ENCODE measurements around the gene FAM8A1. TPM values are rescaled to one million over a fixed set of nuclear protein-coding genes. Genes with fewer than 3 reads are reported as not detected.
A peak's percentile ranks its signal among the peaks of the same experiment; 100 is the strongest.
"Not testable (repeated sequence)": the region's sequence is repeated elsewhere in the genome, so short reads cannot be mapped to it uniquely, and the experiment has no call there.

The FAM8A1 gene
- total RNA-seq, 1 experiment from 2014 or later = 13.4 TPM

- POLR2A ChIA-PET = no interaction called here
Observed at GRCh38 chr6:17577059-17577458, 23.0 kb upstream of the FAM8A1 start.

GRCh38 chr6:17580518-17581048 lies 19.5 kb upstream of the FAM8A1 start:
- DNase-seq (ENCODE audit: low read depth, low spot score) (no peak), ATAC-seq (no peak)
- intact Hi-C loops (cut with micrococcal nuclease) = loop anchor here (5.0 to 10.0 kb wide), 2 partner anchors 306 to 922 kb away; no protein-coding TSS in a partner anchor
- H3K9me3 ChIP-seq (ENCODE audit: control insufficient read depth in 1 of 2, insufficient read depth in 1 of 2, low read depth in 1 of 2, low read length in 2 of 2) = peaks cover 4 to 5% of the 10 kb centered on the region in 2 experiments; a peak in 2 of 4 replicates
- H3K9me2 ChIP-seq (ENCODE audit: insufficient read depth) = no peaks in the 10 kb centered on the region
- ChIA-PET CTCF (no interaction called here), POLR2A (no interaction called here), RAD21 (ENCODE audit: low non-redundant PET in 1 of 2, low total read pairs in 2 of 2, uncharacterized antibody in 2 of 2, unreplicated experiment in 2 of 2) (no interaction called here)
- H3K9ac ChIP-seq (ENCODE audit: low read length) = no peak overlapping the region
- no peaks in the 10 kb centered on the region for H3K36me3 ChIP-seq (ENCODE audit: control insufficient read depth in 1 of 2, insufficient read depth in 2 of 2, low read length in 2 of 2)
- no peaks in the 10 kb centered on the region for H3K27me3 ChIP-seq (ENCODE audit: insufficient read depth, low read length)
- no peak overlapping the region for H3K27ac ChIP-seq (ENCODE audit: low read depth, low read length)
- no peaks in the 10 kb centered on the region for H3K79me2 ChIP-seq (ENCODE audit: insufficient read depth, low read length)
- H3K4me2 ChIP-seq (ENCODE audit: low read length) = no peak overlapping the region
- TF ChIP-seq ZNF274 (IDR thresholded peaks at IDR 0.05; ENCODE audit: low read depth, low read length) (no peak), ATF3 (IDR thresholded peaks at IDR 0.05) (no peak), EZH2 (IDR thresholded peaks at IDR 0.05) (no peak), CEBPB (IDR thresholded peaks at IDR 0.05; ENCODE audit: low read depth) (no peak), FOSL1 (IDR thresholded peaks at IDR 0.05; ENCODE audit: low read depth) (no peak)
- no peak overlapping the region for H2AFZ ChIP-seq (ENCODE audit: low read depth, low read length, poor library complexity, severe bottlenecking)
- H4K20me1 ChIP-seq (ENCODE audit: insufficient read depth) = no peaks in the 10 kb centered on the region
- peaks cover 0 to under 1% of the 10 kb centered on the region in 2 experiments; a peak in 2 of 4 replicates for H3K4me1 ChIP-seq (ENCODE audit: control insufficient read depth in 1 of 2, insufficient read depth in 2 of 2, low read length in 2 of 2)
- no TSS peak for BruUV-seq (replicated peaks)
- H3K4me3 ChIP-seq (replicated peaks in 1 of 2; ENCODE audit: low read depth in 1 of 2, low read length in 2 of 2) = no peak overlapping the region

More at GRCh38 chr6:17577059-17577458, 23.0 kb upstream of the FAM8A1 start:
- H3K9me2 ChIP-seq (ENCODE audit: insufficient read depth) = no peaks in the 10 kb centered on the region
- intact Hi-C loops (cut with micrococcal nuclease) = no loop called here
- ChIA-PET RAD21 (ENCODE audit: low non-redundant PET in 1 of 2, low total read pairs in 2 of 2, uncharacterized antibody in 2 of 2, unreplicated experiment in 2 of 2) (no interaction called here), CTCF (no interaction called here)
- no peak overlapping the region for H3K4me2 ChIP-seq (ENCODE audit: low read length)
- TF ChIP-seq ZNF274 (IDR thresholded peaks at IDR 0.05; ENCODE audit: low read depth, low read length) = no peak
- TF ChIP-seq EZH2 (IDR thresholded peaks at IDR 0.05) = no peak
- no peak for TF ChIP-seq RAD21 (IDR thresholded peaks at IDR 0.05; ENCODE audit: low read depth)
- no peak for TF ChIP-seq ZFX (IDR thresholded peaks at IDR 0.05)
- no peak for TF ChIP-seq POLR2A (IDR thresholded peaks at IDR 0.05; ENCODE audit: borderline replicate concordance, extremely low read depth, insufficient read depth, insufficient read length)
- TF ChIP-seq CBX3 (IDR thresholded peaks at IDR 0.05; ENCODE audit: low read depth) = 0 out of 2 replicates have a peak, but pooled peaks have one; percentile 44
- ATAC-seq = no peak
- H3K27ac ChIP-seq (ENCODE audit: low read depth, low read length) = no peak overlapping the region
- H3K27me3 ChIP-seq (ENCODE audit: insufficient read depth, low read length) = no peaks in the 10 kb centered on the region
- no TSS peak for BruUV-seq (replicated peaks)
- H3K79me2 ChIP-seq (ENCODE audit: insufficient read depth, low read length) = no peaks in the 10 kb centered on the region
- H2AFZ ChIP-seq (ENCODE audit: low read depth, low read length, poor library complexity, severe bottlenecking) = no peak overlapping the region
- DNase-seq (ENCODE audit: low read depth, low spot score) = no peak
- H3K4me3 ChIP-seq (replicated peaks in 1 of 2; ENCODE audit: low read depth in 1 of 2, low read length in 2 of 2) = no peak overlapping the region
- peaks cover 4 to 5% of the 10 kb centered on the region in 2 experiments; a peak in 2 of 4 replicates for H3K9me3 ChIP-seq (ENCODE audit: control insufficient read depth in 1 of 2, insufficient read depth in 1 of 2, low read depth in 1 of 2, low read length in 2 of 2)
- no peaks in the 10 kb centered on the region for H4K20me1 ChIP-seq (ENCODE audit: insufficient read depth)
- H3K9ac ChIP-seq (ENCODE audit: low read length) = no peak overlapping the region
- H3K36me3 ChIP-seq (ENCODE audit: control insufficient read depth in 1 of 2, insufficient read depth in 2 of 2, low read length in 2 of 2) = no peaks in the 10 kb centered on the region
- H3K4me1 ChIP-seq (ENCODE audit: control insufficient read depth in 1 of 2, insufficient read depth in 2 of 2, low read length in 2 of 2) = no peaks in the 10 kb centered on the region

GRCh38 chr6:17581282-17581681 lies 18.8 kb upstream of the FAM8A1 start:
- H3K36me3 ChIP-seq (ENCODE audit: control insufficient read depth in 1 of 2, insufficient read depth in 2 of 2, low read length in 2 of 2); H3K9me2 ChIP-seq (ENCODE audit: insufficient read depth); H3K9ac ChIP-seq (ENCODE audit: low read length); H3K27ac ChIP-seq (ENCODE audit: low read depth, low read length); H3K9me3 ChIP-seq (ENCODE audit: control insufficient read depth in 1 of 2, insufficient read depth in 1 of 2, low read depth in 1 of 2, low read length in 2 of 2); ATAC-seq; H3K4me2 ChIP-seq (ENCODE audit: low read length); H4K20me1 ChIP-seq (ENCODE audit: insufficient read depth); BruUV-seq (replicated peaks); H2AFZ ChIP-seq (ENCODE audit: low read depth, low read length, poor library complexity, severe bottlenecking); H3K4me1 ChIP-seq (ENCODE audit: control insufficient read depth in 1 of 2, insufficient read depth in 2 of 2, low read length in 2 of 2); H3K4me3 ChIP-seq (replicated peaks in 1 of 2; ENCODE audit: low read depth in 1 of 2, low read length in 2 of 2); H3K79me2 ChIP-seq (ENCODE audit: insufficient read depth, low read length); DNase-seq (ENCODE audit: low read depth, low spot score); RAD21 ChIA-PET (ENCODE audit: low non-redundant PET in 1 of 2, low total read pairs in 2 of 2, uncharacterized antibody in 2 of 2, unreplicated experiment in 2 of 2); CTCF ChIA-PET; H3K27me3 ChIP-seq (ENCODE audit: insufficient read depth, low read length); POLR2A ChIA-PET: not testable (repeated sequence)
- intact Hi-C loops (cut with micrococcal nuclease) = loop anchor here (5.0 to 10.0 kb wide), 2 partner anchors 306 to 921 kb away; no protein-coding TSS in a partner anchor

Measured in HCT116 (cell line).